Tibial nerve (tissue), 4 donors: ENCODE measurements around the gene LIPK.

ENCODE experiments used
- EP300 ChIP-seq, 2 donors: sonication (generic); formaldehyde crosslinking; IDR thresholded peaks; one replicate each; pipeline ENCODE4 v1.6.1; 2017; ENCODE audit warnings: antibody characterized with exemption in 2 of 2, mild to moderate bottlenecking in 1 of 2
- POLR2A ChIP-seq, 2 donors: fragments of 450-650 bp; IDR thresholded peaks; one replicate each; pipeline ENCODE4 v1.6.1; 2017; ENCODE audit warnings: antibody characterized with exemption in 2 of 2, mild to moderate bottlenecking in 2 of 2, moderate library complexity in 2 of 2
- TF ChIP-seq, protein P1 (sequence below), 5 experiments: fragments of 200-600 bp in 3 of 5; fragments of 450-650 bp in 2 of 5; sonication (generic) in 3 of 5; IDR thresholded peaks; one replicate each; pipeline ENCODE4 v1.5.1; 2016 to 2019; ENCODE audit warnings: antibody characterized with exemption in 5 of 5, mild to moderate bottlenecking in 3 of 5, moderate library complexity in 2 of 5

DNA sequence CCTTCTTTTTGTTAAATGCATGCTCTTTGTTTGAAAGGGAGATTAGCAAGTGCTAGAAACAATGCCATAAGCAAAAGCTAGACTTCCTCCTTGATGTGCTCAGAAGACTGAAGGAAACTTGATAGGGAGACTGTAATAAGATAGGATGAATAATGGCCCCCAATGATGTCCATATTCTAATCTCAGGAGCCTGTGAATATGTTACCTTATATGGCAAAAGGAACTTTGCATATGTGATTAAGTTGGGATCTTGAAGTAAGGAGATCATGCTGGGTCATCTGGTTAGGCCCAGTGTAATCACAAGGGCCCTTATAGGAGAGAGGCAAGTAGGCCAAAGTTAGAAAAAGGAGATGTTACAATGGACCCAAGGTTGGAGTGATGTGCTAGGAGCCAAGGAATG, 82.9 kb downstream of the LIPK start:
- no peak for TF ChIP-seq POLR2A (IDR thresholded peaks at IDR 0.05)
- TF ChIP-seq, protein P1, sequence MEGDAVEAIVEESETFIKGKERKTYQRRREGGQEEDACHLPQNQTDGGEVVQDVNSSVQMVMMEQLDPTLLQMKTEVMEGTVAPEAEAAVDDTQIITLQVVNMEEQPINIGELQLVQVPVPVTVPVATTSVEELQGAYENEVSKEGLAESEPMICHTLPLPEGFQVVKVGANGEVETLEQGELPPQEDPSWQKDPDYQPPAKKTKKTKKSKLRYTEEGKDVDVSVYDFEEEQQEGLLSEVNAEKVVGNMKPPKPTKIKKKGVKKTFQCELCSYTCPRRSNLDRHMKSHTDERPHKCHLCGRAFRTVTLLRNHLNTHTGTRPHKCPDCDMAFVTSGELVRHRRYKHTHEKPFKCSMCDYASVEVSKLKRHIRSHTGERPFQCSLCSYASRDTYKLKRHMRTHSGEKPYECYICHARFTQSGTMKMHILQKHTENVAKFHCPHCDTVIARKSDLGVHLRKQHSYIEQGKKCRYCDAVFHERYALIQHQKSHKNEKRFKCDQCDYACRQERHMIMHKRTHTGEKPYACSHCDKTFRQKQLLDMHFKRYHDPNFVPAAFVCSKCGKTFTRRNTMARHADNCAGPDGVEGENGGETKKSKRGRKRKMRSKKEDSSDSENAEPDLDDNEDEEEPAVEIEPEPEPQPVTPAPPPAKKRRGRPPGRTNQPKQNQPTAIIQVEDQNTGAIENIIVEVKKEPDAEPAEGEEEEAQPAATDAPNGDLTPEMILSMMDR (IDR thresholded peaks at IDR 0.05), result no peak
- no peak for TF ChIP-seq EP300 (IDR thresholded peaks at IDR 0.05)
